HepG2 (cell line): ENCODE results near the gene RTEL1. TPM values are rescaled to one million over a fixed set of nuclear protein-coding genes. Genes with fewer than 3 reads are reported as not detected.

ENCODE experiments used
- AHR ChIP-seq: IDR thresholded peaks from 2 replicates; pipeline ENCODE4 v1.6.1; 2018; ENCODE audit warnings: missing genetic modification reagents, missing compliant biosample characterization
- AKAP8 ChIP-seq: sonication (generic); formaldehyde crosslinking; IDR thresholded peaks from 2 replicates; pipeline ENCODE4 v1.5.1; 2020; ENCODE audit warnings: mild to moderate bottlenecking, missing genetic modification reagents
- HNRNPH1 ChIP-seq: fragments of 200-400 bp; formaldehyde crosslinking; optimal IDR thresholded peaks from 2 replicates; pipeline ENCODE3; 2017; ENCODE audit warnings: mild to moderate bottlenecking, low read depth, low read length
- MAFK ChIP-seq, 2 experiments: IDR thresholded peaks in 1 of 2; conservative IDR thresholded peaks in 1 of 2; 2 replicates each; pipeline ENCODE4 v1.6.1; 2011; ENCODE audit warnings: improper control_type of control experiment in 2 of 2, low read length in 2 of 2
- MIXL1 ChIP-seq: IDR thresholded peaks from 2 replicates; pipeline ENCODE4 v1.6.1; 2016
- PLRG1 ChIP-seq: fragments of 450-650 bp; conservative IDR thresholded peaks from 2 replicates; pipeline ENCODE4 v1.6.1; 2016
- RNF2 ChIP-seq: fragments of 450-650 bp; conservative IDR thresholded peaks from 2 replicates; pipeline ENCODE4 v1.6.1; 2016; ENCODE audit warnings: low read depth
- SRSF1 ChIP-seq: fragments of 200-400 bp; formaldehyde crosslinking; optimal IDR thresholded peaks from 2 replicates; pipeline ENCODE3; 2017; ENCODE audit warnings: mild to moderate bottlenecking, low read depth, low read length, moderate library complexity
- TMF1 ChIP-seq: sonication (generic); formaldehyde crosslinking; IDR thresholded peaks from 2 replicates; pipeline ENCODE4 v1.8.1; 2022; ENCODE audit warnings: low read depth, missing genetic modification reagents
- ZNF260 ChIP-seq: sonication (generic); formaldehyde crosslinking; IDR thresholded peaks from 2 replicates; pipeline ENCODE4 v1.4.0; 2020; ENCODE audit warnings: missing genetic modification reagents, low read depth, mild to moderate bottlenecking, borderline replicate concordance
- ZNF605 ChIP-seq: sonication (generic); formaldehyde crosslinking; IDR thresholded peaks from 2 replicates; pipeline ENCODE4 v1.8.0; 2022; ENCODE audit warnings: mild to moderate bottlenecking, missing genetic modification reagents
- ZNF678 ChIP-seq: sonication (generic); formaldehyde crosslinking; IDR thresholded peaks from 2 replicates; pipeline ENCODE4 v1.4.0; 2020; ENCODE audit warnings: mild to moderate bottlenecking, missing genetic modification reagents
- ZNF720 ChIP-seq: sonication (generic); formaldehyde crosslinking; IDR thresholded peaks from 2 replicates; pipeline ENCODE4 v1.4.0; 2020; ENCODE audit warnings: missing genetic modification reagents
- ZNF839 ChIP-seq: sonication (generic); formaldehyde crosslinking; IDR thresholded peaks from 2 replicates; pipeline ENCODE4 v1.4.0; 2020; ENCODE audit warnings: missing genetic modification reagents, mild to moderate bottlenecking, borderline replicate concordance
- ZNF891 ChIP-seq: sonication (generic); formaldehyde crosslinking; IDR thresholded peaks from 2 replicates; pipeline ENCODE4 v1.5.0; 2020; ENCODE audit warnings: mild to moderate bottlenecking, missing genetic modification reagents
- polyA plus RNA-seq, 8 experiments: library from polyadenylated mRNA; depleted of rRNA in 3 of 8; stranded (reverse) in 7 of 8; unstranded in 1 of 8; fragments of >200 nt; fragmentation: Illumina TruSeq in 4 of 8; extraction: Trizol in 4 of 8; gene quantifications; 2 replicates each; pipeline versions ENCODE4 v1.2.1 to v1.2.3, GENCODE V29; 2011 to 2016; ENCODE audit warnings: low read depth in 4 of 8, missing spikeins in 1 of 8, mixed read lengths in 1 of 8; ENCODE audit not compliant: insufficient read depth in 1 of 8
- total RNA-seq, 5 experiments: library from RNA; depleted of rRNA; stranded (reverse); fragments of >200 nt; fragmentation: Illumina TruSeq; extraction: Trizol; gene quantifications; 2 replicates each; pipeline ENCODE4 v1.2.3, GENCODE V29; 2016; ENCODE audit warnings: low read depth in 1 of 5
- TF ChIP-seq, protein P1 (sequence below): sonication (generic); formaldehyde crosslinking; IDR thresholded peaks from 2 replicates; pipeline ENCODE4 v1.4.0; 2020; ENCODE audit warnings: missing genetic modification reagents
- TF ChIP-seq, protein P2 (sequence below): sonication (generic); formaldehyde crosslinking; IDR thresholded peaks from 2 replicates; pipeline ENCODE4 v1.4.0; 2020; ENCODE audit warnings: mild to moderate bottlenecking, missing genetic modification reagents
- TF ChIP-seq, protein P3 (sequence below): sonication (generic); formaldehyde crosslinking; IDR thresholded peaks from 2 replicates; pipeline ENCODE4 v1.8.0; 2022; ENCODE audit warnings: low read depth, missing genetic modification reagents
- TF ChIP-seq, protein P4 (sequence below): sonication (generic); formaldehyde crosslinking; IDR thresholded peaks from 2 replicates; pipeline ENCODE4 v1.5.1; 2020; ENCODE audit warnings: missing genetic modification reagents, mild to moderate bottlenecking, borderline replicate concordance

RTEL1 gene
- total and polyA plus RNA-seq, 2 of the 13 experiments (the other 11 are each of a cell fraction or from before 2014, with no cell fraction given) = 21.8 to 36.4 TPM

DNA sequence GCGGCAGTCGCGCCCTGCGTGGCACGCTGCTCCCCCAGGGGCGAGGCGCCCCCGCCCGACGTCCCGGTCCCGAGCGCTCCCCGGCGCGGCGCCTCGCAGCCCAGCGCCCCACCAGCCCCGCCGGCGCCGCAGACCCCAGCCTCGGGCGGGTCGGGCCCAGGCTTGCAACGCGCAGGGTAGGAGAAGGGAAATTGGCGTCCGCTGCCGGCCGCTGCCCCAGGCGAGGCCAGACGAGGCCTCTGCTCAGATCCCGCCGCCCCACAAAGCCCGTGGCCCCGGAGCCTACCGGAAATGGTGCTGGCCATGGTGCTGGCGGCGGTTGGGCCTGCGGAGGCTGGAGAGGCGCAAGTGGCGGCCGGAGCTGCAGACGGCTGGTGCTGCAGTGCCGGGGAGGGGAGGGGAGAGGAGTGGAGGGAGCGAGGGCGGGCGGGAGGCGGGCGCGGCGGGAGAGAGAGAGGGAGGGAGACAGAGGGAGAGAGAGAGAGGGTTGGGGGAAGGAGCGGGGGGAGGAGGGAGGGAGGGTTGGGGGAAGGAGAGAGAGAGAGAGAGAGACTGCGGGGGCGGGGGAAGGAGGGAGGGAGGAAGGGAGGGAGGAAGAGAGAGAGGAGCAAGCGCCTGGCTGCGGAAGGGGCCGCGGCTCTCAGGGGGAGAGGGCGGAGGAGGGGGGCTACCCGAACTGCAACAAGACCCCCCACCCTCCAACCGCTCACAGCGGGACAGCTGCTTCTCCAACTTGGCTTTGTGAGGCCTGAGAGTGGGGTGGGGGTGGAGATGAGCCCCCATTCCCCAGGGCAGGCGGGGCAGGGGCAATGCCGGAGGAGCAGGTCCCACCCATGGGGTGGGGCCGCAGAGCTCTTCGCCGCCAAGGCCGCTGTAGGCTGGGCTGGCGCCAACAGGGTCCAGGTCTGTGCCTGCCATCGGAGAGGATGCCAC is 4.8 kb upstream of the RTEL1 start, which contains the start of gene STMN3 (continued):
- TF ChIP-seq, protein P1, sequence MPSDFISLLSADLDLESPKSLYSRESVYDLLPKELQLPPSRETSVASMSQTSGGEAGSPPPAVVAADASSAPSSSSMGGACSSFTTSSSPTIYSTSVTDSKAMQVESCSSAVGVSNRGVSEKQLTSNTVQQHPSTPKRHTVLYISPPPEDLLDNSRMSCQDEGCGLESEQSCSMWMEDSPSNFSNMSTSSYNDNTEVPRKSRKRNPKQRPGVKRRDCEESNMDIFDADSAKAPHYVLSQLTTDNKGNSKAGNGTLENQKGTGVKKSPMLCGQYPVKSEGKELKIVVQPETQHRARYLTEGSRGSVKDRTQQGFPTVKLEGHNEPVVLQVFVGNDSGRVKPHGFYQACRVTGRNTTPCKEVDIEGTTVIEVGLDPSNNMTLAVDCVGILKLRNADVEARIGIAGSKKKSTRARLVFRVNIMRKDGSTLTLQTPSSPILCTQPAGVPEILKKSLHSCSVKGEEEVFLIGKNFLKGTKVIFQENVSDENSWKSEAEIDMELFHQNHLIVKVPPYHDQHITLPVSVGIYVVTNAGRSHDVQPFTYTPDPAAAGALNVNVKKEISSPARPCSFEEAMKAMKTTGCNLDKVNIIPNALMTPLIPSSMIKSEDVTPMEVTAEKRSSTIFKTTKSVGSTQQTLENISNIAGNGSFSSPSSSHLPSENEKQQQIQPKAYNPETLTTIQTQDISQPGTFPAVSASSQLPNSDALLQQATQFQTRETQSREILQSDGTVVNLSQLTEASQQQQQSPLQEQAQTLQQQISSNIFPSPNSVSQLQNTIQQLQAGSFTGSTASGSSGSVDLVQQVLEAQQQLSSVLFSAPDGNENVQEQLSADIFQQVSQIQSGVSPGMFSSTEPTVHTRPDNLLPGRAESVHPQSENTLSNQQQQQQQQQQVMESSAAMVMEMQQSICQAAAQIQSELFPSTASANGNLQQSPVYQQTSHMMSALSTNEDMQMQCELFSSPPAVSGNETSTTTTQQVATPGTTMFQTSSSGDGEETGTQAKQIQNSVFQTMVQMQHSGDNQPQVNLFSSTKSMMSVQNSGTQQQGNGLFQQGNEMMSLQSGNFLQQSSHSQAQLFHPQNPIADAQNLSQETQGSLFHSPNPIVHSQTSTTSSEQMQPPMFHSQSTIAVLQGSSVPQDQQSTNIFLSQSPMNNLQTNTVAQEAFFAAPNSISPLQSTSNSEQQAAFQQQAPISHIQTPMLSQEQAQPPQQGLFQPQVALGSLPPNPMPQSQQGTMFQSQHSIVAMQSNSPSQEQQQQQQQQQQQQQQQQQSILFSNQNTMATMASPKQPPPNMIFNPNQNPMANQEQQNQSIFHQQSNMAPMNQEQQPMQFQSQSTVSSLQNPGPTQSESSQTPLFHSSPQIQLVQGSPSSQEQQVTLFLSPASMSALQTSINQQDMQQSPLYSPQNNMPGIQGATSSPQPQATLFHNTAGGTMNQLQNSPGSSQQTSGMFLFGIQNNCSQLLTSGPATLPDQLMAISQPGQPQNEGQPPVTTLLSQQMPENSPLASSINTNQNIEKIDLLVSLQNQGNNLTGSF (CRISPR knock-in tag) = peak; percentile 94
- TF ChIP-seq ZNF260 (CRISPR knock-in tag) (no peak), PLRG1 (no peak), RNF2 (peak; percentile 81), MAFK (conservative IDR thresholded peaks at IDR 0.05 in 1 of 2, IDR thresholded peaks at IDR 0.05 in 1 of 2; ENCODE audit: low read length in 2 of 2) (no peak), MIXL1 (CRISPR knock-in tag) (peak; percentile 97), AKAP8 (no peak), TMF1 (peak; percentile 99), ZNF839 (CRISPR knock-in tag) (0 out of 2 replicates have a peak, but pooled peaks have one; percentile 37), ZNF720 (CRISPR knock-in tag) (peak; percentile 98), ZNF605 (peak; percentile 95), ZNF678 (CRISPR knock-in tag) (peak; percentile 98), HNRNPH1 (no peak), AHR (peak; percentile 99), ZNF891 (peak; percentile 96; the same call in 1 of the 2 replicates), SRSF1 (no peak)
- TF ChIP-seq, protein P2, sequence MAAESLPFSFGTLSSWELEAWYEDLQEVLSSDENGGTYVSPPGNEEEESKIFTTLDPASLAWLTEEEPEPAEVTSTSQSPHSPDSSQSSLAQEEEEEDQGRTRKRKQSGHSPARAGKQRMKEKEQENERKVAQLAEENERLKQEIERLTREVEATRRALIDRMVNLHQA (CRISPR knock-in tag) = peak; percentile 90
- TF ChIP-seq, protein P3, sequence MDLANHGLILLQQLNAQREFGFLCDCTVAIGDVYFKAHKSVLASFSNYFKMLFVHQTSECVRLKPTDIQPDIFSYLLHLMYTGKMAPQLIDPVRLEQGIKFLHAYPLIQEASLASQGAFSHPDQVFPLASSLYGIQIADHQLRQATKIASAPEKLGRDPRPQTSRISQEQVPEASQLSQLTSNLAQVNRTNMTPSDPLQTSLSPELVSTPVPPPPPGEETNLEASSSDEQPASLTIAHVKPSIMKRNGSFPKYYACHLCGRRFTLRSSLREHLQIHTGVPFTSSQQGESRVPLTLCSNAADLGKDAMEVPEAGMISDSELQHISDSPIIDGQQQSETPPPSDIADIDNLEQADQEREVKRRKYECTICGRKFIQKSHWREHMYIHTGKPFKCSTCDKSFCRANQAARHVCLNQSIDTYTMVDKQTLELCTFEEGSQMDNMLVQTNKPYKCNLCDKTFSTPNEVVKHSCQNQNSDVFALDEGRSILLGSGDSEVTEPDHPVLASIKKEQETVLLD (CRISPR knock-in tag) = peak; percentile 98
- TF ChIP-seq, protein P4, sequence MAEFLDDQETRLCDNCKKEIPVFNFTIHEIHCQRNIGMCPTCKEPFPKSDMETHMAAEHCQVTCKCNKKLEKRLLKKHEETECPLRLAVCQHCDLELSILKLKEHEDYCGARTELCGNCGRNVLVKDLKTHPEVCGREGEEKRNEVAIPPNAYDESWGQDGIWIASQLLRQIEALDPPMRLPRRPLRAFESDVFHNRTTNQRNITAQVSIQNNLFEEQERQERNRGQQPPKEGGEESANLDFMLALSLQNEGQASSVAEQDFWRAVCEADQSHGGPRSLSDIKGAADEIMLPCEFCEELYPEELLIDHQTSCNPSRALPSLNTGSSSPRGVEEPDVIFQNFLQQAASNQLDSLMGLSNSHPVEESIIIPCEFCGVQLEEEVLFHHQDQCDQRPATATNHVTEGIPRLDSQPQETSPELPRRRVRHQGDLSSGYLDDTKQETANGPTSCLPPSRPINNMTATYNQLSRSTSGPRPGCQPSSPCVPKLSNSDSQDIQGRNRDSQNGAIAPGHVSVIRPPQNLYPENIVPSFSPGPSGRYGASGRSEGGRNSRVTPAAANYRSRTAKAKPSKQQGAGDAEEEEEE = no peak; the same call in 1 of the 2 replicates
